AG09309 (cell line): ENCODE data around the gene KRTAP11-1.

Source experiments
- DNase-seq: peaks from one replicate; pipeline ENCODE4 v3.0.0-alpha.2; 2010; ENCODE audit warnings: low read depth
- H3K4me3 ChIP-seq: 2 replicates; pipeline ENCODE4 v1.5.1; 2011; ENCODE audit warnings: mild to moderate bottlenecking, low read depth, low read length, moderate library complexity; ENCODE audit not compliant: control insufficient read depth
- TF ChIP-seq, protein P1 (sequence below): IDR thresholded peaks from 2 replicates; pipeline ENCODE4 v1.5.1; 2011; ENCODE audit warnings: mild to moderate bottlenecking, low read depth, low read length, inconsistent platforms; ENCODE audit not compliant: insufficient read depth, control insufficient read depth; ENCODE audit errors: missing control alignments

Gene KRTAP11-1

DNA sequence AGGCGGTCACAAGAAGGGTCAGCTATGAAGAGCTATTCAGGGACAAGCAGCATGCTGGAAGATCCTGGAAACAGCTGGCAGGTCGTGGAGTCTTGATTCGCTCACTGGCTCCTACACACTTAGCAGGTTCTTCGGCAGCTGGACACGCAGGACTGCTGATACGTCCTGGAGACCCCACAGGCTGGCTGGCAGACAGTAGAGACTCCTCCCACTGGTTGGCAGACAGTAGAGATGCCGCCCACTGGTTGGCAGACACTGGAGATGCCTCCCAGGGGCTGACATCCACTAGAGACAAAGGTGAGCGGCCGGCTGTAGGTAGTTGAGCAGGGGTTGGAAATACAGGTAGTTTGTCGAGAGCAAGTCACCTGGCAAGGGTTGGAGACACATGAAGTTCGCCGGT lies 466 bp downstream of the KRTAP11-1 start:
- TF ChIP-seq, protein P1, sequence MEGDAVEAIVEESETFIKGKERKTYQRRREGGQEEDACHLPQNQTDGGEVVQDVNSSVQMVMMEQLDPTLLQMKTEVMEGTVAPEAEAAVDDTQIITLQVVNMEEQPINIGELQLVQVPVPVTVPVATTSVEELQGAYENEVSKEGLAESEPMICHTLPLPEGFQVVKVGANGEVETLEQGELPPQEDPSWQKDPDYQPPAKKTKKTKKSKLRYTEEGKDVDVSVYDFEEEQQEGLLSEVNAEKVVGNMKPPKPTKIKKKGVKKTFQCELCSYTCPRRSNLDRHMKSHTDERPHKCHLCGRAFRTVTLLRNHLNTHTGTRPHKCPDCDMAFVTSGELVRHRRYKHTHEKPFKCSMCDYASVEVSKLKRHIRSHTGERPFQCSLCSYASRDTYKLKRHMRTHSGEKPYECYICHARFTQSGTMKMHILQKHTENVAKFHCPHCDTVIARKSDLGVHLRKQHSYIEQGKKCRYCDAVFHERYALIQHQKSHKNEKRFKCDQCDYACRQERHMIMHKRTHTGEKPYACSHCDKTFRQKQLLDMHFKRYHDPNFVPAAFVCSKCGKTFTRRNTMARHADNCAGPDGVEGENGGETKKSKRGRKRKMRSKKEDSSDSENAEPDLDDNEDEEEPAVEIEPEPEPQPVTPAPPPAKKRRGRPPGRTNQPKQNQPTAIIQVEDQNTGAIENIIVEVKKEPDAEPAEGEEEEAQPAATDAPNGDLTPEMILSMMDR = no peak
- H3K4me3 ChIP-seq = no peak overlapping the region
- DNase-seq = no peak

DNA sequence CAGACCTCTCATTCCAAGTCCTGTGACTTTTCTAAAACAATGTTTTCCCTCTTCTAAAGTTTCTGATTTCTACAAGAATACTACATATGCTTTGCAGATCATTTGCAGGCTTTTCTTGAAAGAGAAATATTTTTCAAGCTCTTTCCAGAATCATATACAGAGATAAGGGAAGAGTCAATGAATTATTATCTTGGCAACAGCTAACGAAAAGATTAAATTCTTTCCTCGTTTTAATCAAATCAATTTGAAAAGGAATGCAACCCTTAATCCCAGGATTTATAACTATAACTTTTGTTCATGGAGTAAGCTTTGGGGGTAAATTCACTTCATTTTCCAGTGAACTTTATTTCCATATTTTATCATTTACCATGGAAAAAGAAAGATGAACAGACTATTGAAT lies 6.9 kb downstream of the KRTAP11-1 start:
- no peak for DNase-seq
- H3K4me3 ChIP-seq = no peak overlapping the region
- TF ChIP-seq, protein P1 = no peak

DNA sequence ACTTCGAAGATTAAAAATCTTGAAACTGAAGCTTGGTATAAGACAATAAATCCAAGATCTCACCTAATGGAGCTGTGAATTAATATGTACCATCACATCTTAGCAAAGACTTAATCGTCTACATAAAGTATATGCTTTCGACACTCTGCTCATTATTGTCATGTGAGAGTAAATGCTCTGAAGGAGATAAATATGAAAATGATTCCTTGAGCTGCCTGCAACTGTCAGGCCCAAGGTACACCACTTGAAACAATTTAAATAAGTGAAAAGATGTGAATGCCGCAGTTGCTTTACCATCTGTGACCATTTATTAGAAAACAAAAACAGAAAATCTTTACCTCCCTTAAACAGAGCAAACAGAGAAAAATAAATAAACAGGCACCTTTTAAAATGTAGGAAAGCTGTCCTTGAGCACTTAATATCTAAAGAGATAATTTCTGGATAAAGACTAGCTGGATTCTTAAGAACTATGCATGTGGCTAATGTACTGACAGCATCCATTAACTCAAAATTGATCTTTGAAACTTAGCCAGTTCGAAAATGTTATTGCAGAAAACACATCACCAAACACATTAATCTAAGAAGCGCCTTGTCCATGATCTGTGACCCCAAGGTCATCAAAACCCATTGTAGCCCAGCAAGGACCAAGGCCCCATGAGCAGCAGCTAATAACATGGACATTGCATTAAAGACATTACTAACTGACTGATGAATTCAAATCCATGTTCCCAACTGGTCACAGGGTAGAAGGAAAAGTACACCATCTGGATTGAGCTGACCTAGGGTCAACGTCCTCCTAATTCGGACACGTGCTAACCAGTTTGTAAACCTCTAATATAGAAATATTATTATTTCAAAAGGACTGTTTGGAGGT lies 33.5 kb downstream of the KRTAP11-1 start:
- no peak for DNase-seq
- TF ChIP-seq, protein P1 = no peak
- H3K4me3 ChIP-seq = no peak overlapping the region

DNA sequence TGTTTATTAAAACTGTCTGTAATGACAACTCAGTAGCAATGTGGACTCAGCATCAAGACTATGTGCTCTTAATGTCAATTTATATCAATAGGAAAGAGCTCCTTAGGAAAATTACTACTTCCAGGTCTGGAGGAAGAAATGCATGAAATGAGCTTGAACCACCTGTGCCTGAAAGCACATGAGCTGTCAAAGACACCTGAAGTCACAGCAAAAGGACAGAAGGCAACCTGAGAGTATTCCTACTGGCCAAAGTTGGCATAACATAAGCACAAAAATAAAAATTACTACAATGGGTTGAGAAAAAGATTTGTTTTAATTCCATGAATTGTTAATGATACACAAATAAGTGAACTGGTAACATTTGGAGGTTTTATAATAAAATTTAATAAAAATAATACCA lies 38.4 kb downstream of the KRTAP11-1 start:
- TF ChIP-seq, protein P1 = no peak
- DNase-seq = no peak
- no peak overlapping the region for H3K4me3 ChIP-seq

DNA sequence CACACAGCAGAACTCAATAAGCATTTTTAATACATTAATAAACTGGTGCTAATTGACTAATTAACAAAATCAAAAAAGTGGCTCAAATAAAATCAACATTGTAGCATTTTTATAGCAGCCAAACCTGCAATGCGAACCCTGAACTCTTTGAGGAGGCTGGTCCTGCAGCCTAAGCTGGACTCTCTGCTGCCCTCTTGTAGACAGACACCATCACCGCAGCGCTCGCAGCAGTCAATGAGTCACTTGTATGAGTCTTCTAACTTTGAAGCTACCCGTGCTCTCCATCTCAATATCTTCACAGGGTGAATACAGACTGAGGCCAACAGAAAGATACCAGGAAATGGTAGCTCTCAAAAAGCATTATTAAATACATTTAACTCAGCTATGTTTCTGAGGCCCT lies 42.1 kb downstream of the KRTAP11-1 start:
- H3K4me3 ChIP-seq = no peak overlapping the region
- DNase-seq = no peak

DNA sequence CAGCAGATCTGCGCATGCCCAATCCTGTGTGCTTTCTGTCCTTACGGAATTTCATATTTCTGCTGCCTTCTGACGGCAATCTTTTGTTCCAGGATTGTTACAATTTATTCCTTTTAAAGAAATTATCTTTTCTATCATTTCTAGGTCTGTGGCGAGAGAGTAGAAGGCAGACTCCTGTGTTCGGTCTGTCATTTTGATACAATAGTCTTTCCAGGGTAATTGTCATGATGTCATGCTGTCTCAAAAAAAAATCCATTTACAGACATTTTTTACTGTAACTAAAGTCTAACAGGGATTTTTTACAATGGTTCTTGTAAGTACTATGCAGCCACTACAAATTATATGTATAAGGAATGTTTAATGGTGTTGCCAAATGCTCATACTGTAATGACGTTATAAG lies 42.8 kb downstream of the KRTAP11-1 start:
- DNase-seq = no peak
- H3K4me3 ChIP-seq = no peak overlapping the region
- TF ChIP-seq, protein P1 = no peak

More for the DNA sequence above, 42.1 kb downstream of the KRTAP11-1 start:
- TF ChIP-seq, protein P1 = no peak
